IMR-90 (cell line): ENCODE measurements around the gene ATP1B3. TPM values are rescaled to one million over a fixed set of nuclear protein-coding genes. Genes with fewer than 3 reads are reported as not detected.

Source experiments
- ATAC-seq: fragments of 200-7000 bp; cut with Tn5 transposase; 2 replicates; pipeline ENCODE4 v1.9.1; 2020; ENCODE audit warnings: low read depth, mild to moderate bottlenecking, moderate library complexity
- BruUV-seq: library from RNA; stranded (reverse); fragments of 400-500 nt; replicated peaks from 2 replicates; lab custom pipeline; 2021; lab: Mats Ljungman, UMichigan
- CTCF ChIA-PET: fragments of 300-600 bp; formaldehyde crosslinking; extraction: SDS; loops from one replicate; lab custom pipeline; 2021; ENCODE audit warnings: antibody characterized with exemption; lab: Yijun Ruan, JAX
- POLR2A ChIA-PET: fragments of 300-600 bp; sonication (Branson Sonifier 250); formaldehyde crosslinking; loops from one replicate; lab custom pipeline; 2022; ENCODE audit warnings: antibody characterized with exemption; ENCODE audit not compliant: unreplicated experiment; lab: Charles Lee
- DNase-seq: peaks from one replicate; pipeline ENCODE4 v3.0.0; 2013
- H2AFZ ChIP-seq: replicated peaks from 2 replicates; pipeline ENCODE3; 2013; ENCODE audit warnings: low read length, mild to moderate bottlenecking; ENCODE audit not compliant: poor library complexity
- H2AK5ac ChIP-seq: 2 replicates; pipeline ENCODE4 v1.6.1; 2013; ENCODE audit warnings: low read depth, low read length, inconsistent platforms
- H2AK9ac ChIP-seq: replicated peaks from 2 replicates; pipeline ENCODE3; 2013; ENCODE audit warnings: mild to moderate bottlenecking, low read depth, low read length, moderate library complexity; ENCODE audit not compliant: poor library complexity
- H2BK120ac ChIP-seq: 2 replicates; pipeline ENCODE4 v1.6.1; 2013; ENCODE audit warnings: low read depth, low read length, inconsistent platforms
- H2BK15ac ChIP-seq: 3 replicates; pipeline ENCODE4 v1.6.1; 2013; ENCODE audit warnings: low read depth, low read length, inconsistent platforms
- H2BK20ac ChIP-seq: 2 replicates; pipeline ENCODE4 v1.6.1; 2013; ENCODE audit warnings: low read depth, mild to moderate bottlenecking, inconsistent platforms, low read length, moderate library complexity
- H2BK5ac ChIP-seq: 2 replicates; pipeline ENCODE4 v1.6.1; 2013; ENCODE audit warnings: mild to moderate bottlenecking, low read depth, low read length, inconsistent platforms; ENCODE audit not compliant: poor library complexity, severe bottlenecking
- H3K14ac ChIP-seq: replicated peaks from 2 replicates; pipeline ENCODE4 v1.6.1; 2013; ENCODE audit warnings: low read depth, low read length, inconsistent platforms
- H3K18ac ChIP-seq: 2 replicates; pipeline ENCODE4 v1.6.1; 2013; ENCODE audit warnings: low read depth, low read length, control low read depth
- H3K23ac ChIP-seq: 2 replicates; pipeline ENCODE4 v1.6.1; 2013; ENCODE audit warnings: low read depth, low read length, inconsistent platforms
- H3K27ac ChIP-seq: 2 replicates; pipeline ENCODE4 v1.5.1; 2013; ENCODE audit warnings: mild to moderate bottlenecking, control low read depth, low read length; ENCODE audit not compliant: insufficient read depth
- H3K27me3 ChIP-seq: 2 replicates; pipeline ENCODE4 v1.6.1; 2013; ENCODE audit warnings: low read length; ENCODE audit not compliant: control insufficient read depth, insufficient read depth
- H3K36me3 ChIP-seq: 2 replicates; pipeline ENCODE4 v1.6.1; 2013; ENCODE audit warnings: low read length, mixed read lengths; ENCODE audit not compliant: control insufficient read depth, insufficient read depth
- H3K4ac ChIP-seq: 2 replicates; pipeline ENCODE4 v1.6.1; 2013; ENCODE audit warnings: low read depth, low read length, inconsistent platforms
- H3K4me1 ChIP-seq: 2 replicates; pipeline ENCODE4 v1.6.1; 2013; ENCODE audit warnings: low read length, mixed read lengths; ENCODE audit not compliant: control insufficient read depth, insufficient read depth
- H3K4me2 ChIP-seq: 2 replicates; pipeline ENCODE4 v1.6.1; 2013; ENCODE audit warnings: low read depth, mild to moderate bottlenecking, control low read depth, low read length, moderate library complexity
- H3K4me3 ChIP-seq: 2 replicates; pipeline ENCODE4 v1.5.1; 2013; ENCODE audit warnings: low read depth, mild to moderate bottlenecking, control low read depth, low read length, moderate library complexity; ENCODE audit not compliant: insufficient read depth
- H3K56ac ChIP-seq: 2 replicates; pipeline ENCODE4 v1.6.1; 2013; ENCODE audit warnings: low read length, inconsistent platforms; ENCODE audit not compliant: insufficient read depth; ENCODE audit errors: extremely low read depth
- H3K79me1 ChIP-seq, 2 experiments: 2 replicates each; pipeline ENCODE4 v1.6.1; 2013; ENCODE audit warnings: low read length in 2 of 2, inconsistent platforms in 1 of 2, low read depth in 1 of 2
- H3K9ac ChIP-seq: 2 replicates; pipeline ENCODE4 v1.6.1; 2013; ENCODE audit warnings: low read depth, low read length, control low read depth
- H3K9me1 ChIP-seq: 2 replicates; pipeline ENCODE4 v1.6.1; 2013; ENCODE audit warnings: low read length, inconsistent platforms; ENCODE audit not compliant: insufficient read depth
- H3K9me3 ChIP-seq: 2 replicates; pipeline ENCODE4 v1.6.1; 2013; ENCODE audit warnings: low read length; ENCODE audit not compliant: control insufficient read depth, insufficient read depth
- H4K20me1 ChIP-seq: 2 replicates; pipeline ENCODE4 v1.6.1; 2013; ENCODE audit warnings: low read length, inconsistent platforms; ENCODE audit not compliant: insufficient read depth
- H4K5ac ChIP-seq: 2 replicates; pipeline ENCODE4 v1.6.1; 2013; ENCODE audit warnings: mild to moderate bottlenecking, low read depth, low read length, control low read depth
- H4K8ac ChIP-seq, 2 experiments: 2 replicates each; pipeline ENCODE4 v1.6.1; 2013; ENCODE audit warnings: low read depth in 2 of 2, low read length in 2 of 2, control low read depth in 1 of 2, inconsistent platforms in 1 of 2
- H4K91ac ChIP-seq: 2 replicates; pipeline ENCODE4 v1.6.1; 2013; ENCODE audit warnings: low read depth, low read length, inconsistent platforms; ENCODE audit not compliant: insufficient read depth
- BHLHE40 ChIP-seq: fragments of 150-350 bp; IDR thresholded peaks from 2 replicates; pipeline ENCODE4 v1.6.1; 2016; ENCODE audit warnings: mild to moderate bottlenecking, low read depth, low read length
- CEBPB ChIP-seq: IDR thresholded peaks from 2 replicates; pipeline ENCODE4 v1.6.1; 2012; ENCODE audit warnings: low read depth, low read length, improper control_type of control experiment
- CHD1 ChIP-seq: IDR thresholded peaks from 2 replicates; pipeline ENCODE4 v1.6.1; 2012; ENCODE audit warnings: low read depth, low read length, improper control_type of control experiment
- FOS ChIP-seq: fragments of 150-350 bp; IDR thresholded peaks from 2 replicates; pipeline ENCODE4 v1.6.1; 2016; ENCODE audit warnings: low read depth, low read length
- MAFK ChIP-seq: IDR thresholded peaks from 2 replicates; pipeline ENCODE4 v1.6.1; 2012; ENCODE audit warnings: low read depth, low read length, improper control_type of control experiment
- MAZ ChIP-seq: IDR thresholded peaks from 2 replicates; pipeline ENCODE4 v1.6.1; 2012; ENCODE audit warnings: low read depth, mild to moderate bottlenecking, low read length, improper control_type of control experiment, moderate library complexity, borderline replicate concordance
- MXI1 ChIP-seq: IDR thresholded peaks from 2 replicates; pipeline ENCODE4 v1.6.1; 2012; ENCODE audit warnings: low read depth, mild to moderate bottlenecking, low read length, moderate library complexity, borderline replicate concordance
- NFE2L2 ChIP-seq: fragments of 150-350 bp; IDR thresholded peaks from 2 replicates; pipeline ENCODE4 v1.6.1; 2016; ENCODE audit warnings: low read depth, mild to moderate bottlenecking, low read length
- POLR2A ChIP-seq: IDR thresholded peaks from 2 replicates; pipeline ENCODE4 v1.6.1; 2012; ENCODE audit warnings: mild to moderate bottlenecking, low read depth, low read length
- RAD21 ChIP-seq: IDR thresholded peaks from 2 replicates; pipeline ENCODE4 v1.6.1; 2012; ENCODE audit warnings: low read length, improper control_type of control experiment
- RCOR1 ChIP-seq: IDR thresholded peaks from 2 replicates; pipeline ENCODE4 v1.6.1; 2012; ENCODE audit warnings: mild to moderate bottlenecking, low read length, improper control_type of control experiment; ENCODE audit not compliant: insufficient replicate concordance
- RFX5 ChIP-seq: IDR thresholded peaks from 2 replicates; pipeline ENCODE4 v1.8.0; 2012; ENCODE audit warnings: low read depth, mild to moderate bottlenecking, low read length, moderate library complexity
- SMC3 ChIP-seq: fragments of 150-350 bp; IDR thresholded peaks from 2 replicates; pipeline ENCODE4 v1.6.1; 2016; ENCODE audit warnings: low read depth, mild to moderate bottlenecking, antibody characterized with exemption, low read length, moderate library complexity
- USF2 ChIP-seq: fragments of 150-350 bp; IDR thresholded peaks from 2 replicates; pipeline ENCODE4 v1.6.1; 2017; ENCODE audit warnings: mild to moderate bottlenecking, antibody characterized with exemption, low read length, low read depth
- WGBS, 2 experiments: methylation state at CpG; one replicate each; pipeline versions ENCODE4 v1.1.5 to v1.1.7; 2013; ENCODE audit warnings: missing lambda C conversion rate in 2 of 2; ENCODE audit not compliant: insufficient read length in 1 of 2; ENCODE audit errors: extremely low coverage in 2 of 2; 5-methylcytosine and 5-hydroxymethylcytosine counted together
- dilution Hi-C: fragments of 300-500 bp; cut with HindIII; formaldehyde crosslinking; loops from one replicate; pipeline ENCODE4 v1.14.3; 2018; ENCODE audit warnings: low sequenced_read_pairs; ENCODE audit not compliant: unreplicated experiment
- in situ Hi-C: fragments of 300-500 bp; cut with MboI; formaldehyde crosslinking; loops from 3 replicates; pipeline ENCODE4 v1.14.3; 2019; ENCODE audit warnings: low sequenced_read_pairs, inconsistent platforms, mixed read lengths
- intact Hi-C: fragments of 100-400 bp; cut with micrococcal nuclease; formaldehyde crosslinking; loops from 2 replicates; pipeline ENCODE4 v1.10.0; 2022
- polyA plus RNA-seq, 3 experiments: library from polyadenylated mRNA; depleted of rRNA; stranded (reverse); fragments of >200 nt; gene quantifications; 2 replicates each; pipeline ENCODE4 v1.2.3, GENCODE V29; 2012; ENCODE audit warnings: low replicate concordance in 1 of 3
- total RNA-seq: library from RNA; depleted of rRNA; stranded (reverse); fragments of >200 nt; gene quantifications from 2 replicates; pipeline ENCODE4 v1.2.3, GENCODE V29; 2012
- TF ChIP-seq, protein P1 (sequence below): conservative IDR thresholded peaks from 2 replicates; pipeline ENCODE4 v1.5.1; 2012; ENCODE audit warnings: mild to moderate bottlenecking, low read depth, low read length, improper control_type of control experiment
- TF ChIP-seq, protein P2 (sequence below): fragments of 150-350 bp; IDR thresholded peaks from 2 replicates; pipeline ENCODE4 v1.6.1; 2016; ENCODE audit warnings: low read depth, mild to moderate bottlenecking, low read length, moderate library complexity, borderline replicate concordance

The ATP1B3 gene
- total and polyA plus RNA-seq, 2 of the 4 experiments (the other 2 are of a cell fraction), result 64.3 to 126 TPM

- H2BK120ac ChIP-seq, result no peak overlapping the region
- DNase-seq (no peak), ATAC-seq (no peak)
- H3K4ac ChIP-seq, result no peak overlapping the region
- no peak overlapping the region for H3K23ac ChIP-seq
- dilution Hi-C loops (no loop called here), in situ Hi-C loops (loop anchor here (10.0 kb wide), 1 partner anchor 321 kb away; no protein-coding TSS in a partner anchor), intact Hi-C loops (no loop called here)
- WGBS, 2 experiments, result no CpG with 5 or more reads among the region's 2 CpGs
- TF ChIP-seq MAZ, result no peak
- TF ChIP-seq FOS, result no peak
- TF ChIP-seq SMC3, result no peak
- TF ChIP-seq CHD1, result no peak
- TF ChIP-seq MAFK, result no peak
- no peak for TF ChIP-seq RCOR1
- no peak for TF ChIP-seq RFX5
- TF ChIP-seq, protein P1, sequence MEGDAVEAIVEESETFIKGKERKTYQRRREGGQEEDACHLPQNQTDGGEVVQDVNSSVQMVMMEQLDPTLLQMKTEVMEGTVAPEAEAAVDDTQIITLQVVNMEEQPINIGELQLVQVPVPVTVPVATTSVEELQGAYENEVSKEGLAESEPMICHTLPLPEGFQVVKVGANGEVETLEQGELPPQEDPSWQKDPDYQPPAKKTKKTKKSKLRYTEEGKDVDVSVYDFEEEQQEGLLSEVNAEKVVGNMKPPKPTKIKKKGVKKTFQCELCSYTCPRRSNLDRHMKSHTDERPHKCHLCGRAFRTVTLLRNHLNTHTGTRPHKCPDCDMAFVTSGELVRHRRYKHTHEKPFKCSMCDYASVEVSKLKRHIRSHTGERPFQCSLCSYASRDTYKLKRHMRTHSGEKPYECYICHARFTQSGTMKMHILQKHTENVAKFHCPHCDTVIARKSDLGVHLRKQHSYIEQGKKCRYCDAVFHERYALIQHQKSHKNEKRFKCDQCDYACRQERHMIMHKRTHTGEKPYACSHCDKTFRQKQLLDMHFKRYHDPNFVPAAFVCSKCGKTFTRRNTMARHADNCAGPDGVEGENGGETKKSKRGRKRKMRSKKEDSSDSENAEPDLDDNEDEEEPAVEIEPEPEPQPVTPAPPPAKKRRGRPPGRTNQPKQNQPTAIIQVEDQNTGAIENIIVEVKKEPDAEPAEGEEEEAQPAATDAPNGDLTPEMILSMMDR, result no peak
- TF ChIP-seq NFE2L2, result no peak
- no peak for TF ChIP-seq USF2
- no peak for TF ChIP-seq CEBPB
- no peak for TF ChIP-seq RAD21
- no peak for TF ChIP-seq POLR2A
- TF ChIP-seq, protein P2, sequence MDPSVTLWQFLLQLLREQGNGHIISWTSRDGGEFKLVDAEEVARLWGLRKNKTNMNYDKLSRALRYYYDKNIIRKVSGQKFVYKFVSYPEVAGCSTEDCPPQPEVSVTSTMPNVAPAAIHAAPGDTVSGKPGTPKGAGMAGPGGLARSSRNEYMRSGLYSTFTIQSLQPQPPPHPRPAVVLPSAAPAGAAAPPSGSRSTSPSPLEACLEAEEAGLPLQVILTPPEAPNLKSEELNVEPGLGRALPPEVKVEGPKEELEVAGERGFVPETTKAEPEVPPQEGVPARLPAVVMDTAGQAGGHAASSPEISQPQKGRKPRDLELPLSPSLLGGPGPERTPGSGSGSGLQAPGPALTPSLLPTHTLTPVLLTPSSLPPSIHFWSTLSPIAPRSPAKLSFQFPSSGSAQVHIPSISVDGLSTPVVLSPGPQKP, result no peak
- TF ChIP-seq MXI1, result no peak
- no peak for TF ChIP-seq BHLHE40
- H3K4me2 ChIP-seq, result no peak overlapping the region
- no peaks in the 10 kb centered on the region for H3K27me3 ChIP-seq
- peaks cover 8% of the 10 kb centered on the region for H3K9me1 ChIP-seq
- H3K18ac ChIP-seq, result no peak overlapping the region
- no peak overlapping the region for H2AFZ ChIP-seq
- no peak overlapping the region for H2AK9ac ChIP-seq
- H3K4me1 ChIP-seq, result peaks cover 2% of the 10 kb centered on the region
- no peak overlapping the region for H2AK5ac ChIP-seq
- no peak overlapping the region for H3K4me3 ChIP-seq
- ChIA-PET CTCF (interaction anchor here (1.2 kb wide), 1 partner anchor 9 kb away, joined by 3 read pairs; no protein-coding TSS in a partner anchor), POLR2A (no interaction called here)
- no peak overlapping the region for H3K9ac ChIP-seq
- no peaks in the 10 kb centered on the region; the same call in none of the 2 replicates for H4K20me1 ChIP-seq
- peaks cover 5 to 20% of the 10 kb centered on the region in 2 experiments; a peak in 3 of 4 replicates for H3K79me1 ChIP-seq
- no peak overlapping the region for H3K56ac ChIP-seq
- H3K9me3 ChIP-seq, result no peaks in the 10 kb centered on the region
- BruUV-seq, result no TSS peak
- no peak overlapping the region for H3K27ac ChIP-seq
- H4K91ac ChIP-seq, result no peak overlapping the region
- H2BK15ac ChIP-seq, result no peak overlapping the region
- no peak overlapping the region for H3K14ac ChIP-seq
- no peak overlapping the region for H4K5ac ChIP-seq
- peaks cover 16% of the 10 kb centered on the region for H3K36me3 ChIP-seq
- no peak overlapping the region for H2BK5ac ChIP-seq
- H2BK20ac ChIP-seq, result no peak overlapping the region
- no peak overlapping the region for H4K8ac ChIP-seq
Observed at GRCh38 chr3:141915766-141916165, 39.3 kb downstream of the ATP1B3 start.
